Heart left ventricle (tissue), 13 donors: ENCODE measurements around the gene NFIA.

ENCODE experiments used
- CTCF ChIP-seq, 12 donors: fragments of 200-600 bp; sonication (generic) in 4 of 12; IDR thresholded peaks; one replicate each; pipeline versions ENCODE4 v1.5.0 to v1.8.0; 2018 to 2022; ENCODE audit warnings: antibody characterized with exemption in 12 of 12, mild to moderate bottlenecking in 5 of 12
- POLR2A ChIP-seq, 2 donors: fragments of 450-650 bp; IDR thresholded peaks; one replicate each; pipeline ENCODE4 v1.6.1; 2017; ENCODE audit warnings: antibody characterized with exemption in 2 of 2, mild to moderate bottlenecking in 2 of 2, moderate library complexity in 2 of 2
- donor health status: ischemic (EF 13 %, LVEDD 7.1; RV severe dilation, severe dysfunction).
- donor health status: DM: no; HTN: yes; CAD: no.
- donor health status: DM: no; HTN: no; CAD: no.
- donor health status: ischemic (EF 25% LVEDD 6.9; RV normal size, moderate dysfunction).
- donor health status: ischemic (EF 25% LVEDD 5.7; RV mildly dilated, moderate dysfunction).
- donor health status: ischemic (EF 35%, LVEDD 5.7; RV mildly dilated, moderate dysfunction).
- donor health status: nonischemic (EF 11% LVEDD 7.7; RV severe dilation, severe dysfunction).
- donor health status: DM: yes; HTN: yes; CAD: no.
- donor health status: PGD.
- donor health status: ischemic (EF 29% LVEDD 5.4; RV normal size, mild dysfunction).
- donor health status: nonischemic (EF 23%, LVEDD 6.1; RV moderate dilation, normal function).

GRCh38 chr1:61446531-61446991, 364.2 kb downstream of the NFIA start:
- TF ChIP-seq CTCF (IDR thresholded peaks at IDR 0.05) (no peak), POLR2A (IDR thresholded peaks at IDR 0.05) (no peak)
